Astrocyte (in vitro differentiated cells and primary cell): ENCODE results near the gene DCAF15. TPM values are rescaled to one million over a fixed set of nuclear protein-coding genes. Genes with fewer than 3 reads are reported as not detected.

Source experiments
- DNase-seq: peaks from one replicate; pipeline ENCODE4 v3.0.0-alpha.2; 2010; ENCODE audit warnings: low read depth
- FAIRE-seq: peaks from 2 replicates; lab custom pipeline; 2011; peaks lifted over from hg19 to GRCh38; lab: Jason Lieb, UNC
- H2AFZ ChIP-seq: 2 replicates; pipeline ENCODE4 v1.6.0; 2012; ENCODE audit warnings: low read depth, low read length, inconsistent platforms
- H3K27ac ChIP-seq: 2 replicates; pipeline ENCODE4 v1.5.1; 2011; ENCODE audit warnings: low read depth, low read length, inconsistent platforms
- H3K27me3 ChIP-seq: 2 replicates; pipeline ENCODE4 v1.6.0; 2011; ENCODE audit warnings: low read length, inconsistent platforms; ENCODE audit not compliant: insufficient read depth
- H3K36me3 ChIP-seq: 2 replicates; pipeline ENCODE4 v1.5.1; 2011; ENCODE audit warnings: low read length, inconsistent platforms; ENCODE audit not compliant: insufficient read depth
- H3K4me1 ChIP-seq: 2 replicates; pipeline ENCODE4 v1.5.1; 2011; ENCODE audit warnings: low read length, inconsistent platforms; ENCODE audit not compliant: insufficient read depth
- H3K4me2 ChIP-seq: 2 replicates; pipeline ENCODE4 v1.6.0; 2012; ENCODE audit warnings: low read length, inconsistent platforms
- H3K4me3 ChIP-seq: 2 replicates; pipeline ENCODE4 v1.5.1; 2011; ENCODE audit warnings: low read depth, mild to moderate bottlenecking, low read length, inconsistent platforms; ENCODE audit not compliant: insufficient read depth
- H3K79me2 ChIP-seq: 2 replicates; pipeline ENCODE4 v1.6.0; 2012; ENCODE audit warnings: mild to moderate bottlenecking, low read length, inconsistent platforms; ENCODE audit not compliant: insufficient read depth
- H3K9ac ChIP-seq: 2 replicates; pipeline ENCODE4 v1.6.0; 2012; ENCODE audit warnings: mild to moderate bottlenecking, low read length, inconsistent platforms
- H3K9me3 ChIP-seq: 2 replicates; pipeline ENCODE4 v1.5.1; 2012; ENCODE audit warnings: low read depth, mild to moderate bottlenecking, low read length, inconsistent platforms; ENCODE audit not compliant: insufficient read depth
- H4K20me1 ChIP-seq: 2 replicates; pipeline ENCODE4 v1.6.0; 2012; ENCODE audit warnings: low read length, inconsistent platforms; ENCODE audit not compliant: insufficient read depth
- H3K27ac Mint-ChIP-seq: one replicate; pipeline ENCODE4 v1.8.0; 2021; ENCODE audit warnings: mild to moderate bottlenecking, mixed read lengths; ENCODE audit not compliant: unreplicated experiment
- H3K27me3 Mint-ChIP-seq: one replicate; pipeline ENCODE4 v1.8.0; 2021; ENCODE audit warnings: low read depth, mixed read lengths; ENCODE audit not compliant: unreplicated experiment
- H3K36me3 Mint-ChIP-seq: one replicate; pipeline ENCODE4 v1.8.0; 2021; ENCODE audit warnings: low read depth, mixed read lengths; ENCODE audit not compliant: unreplicated experiment
- H3K4me1 Mint-ChIP-seq: one replicate; pipeline ENCODE4 v1.8.0; 2021; ENCODE audit warnings: low read depth, mixed read lengths; ENCODE audit not compliant: unreplicated experiment
- H3K4me3 Mint-ChIP-seq: one replicate; pipeline ENCODE4 v1.8.0; 2021; ENCODE audit warnings: mild to moderate bottlenecking, moderate library complexity, mixed read lengths; ENCODE audit not compliant: unreplicated experiment
- H3K9me3 Mint-ChIP-seq: one replicate; pipeline ENCODE4 v1.8.0; 2021; ENCODE audit warnings: mild to moderate bottlenecking, mixed read lengths; ENCODE audit not compliant: unreplicated experiment
- EZH2 ChIP-seq: IDR thresholded peaks from 2 replicates; pipeline ENCODE4 v1.6.1; 2012; ENCODE audit warnings: mild to moderate bottlenecking, low read length, inconsistent platforms; ENCODE audit not compliant: insufficient read depth
- total RNA-seq: library from RNA; stranded (reverse); gene quantifications from 2 replicates; pipeline ENCODE4 v1.2.1, GENCODE V29; 2021
- TF ChIP-seq, protein P1 (sequence below): IDR thresholded peaks from 2 replicates; pipeline ENCODE4 v1.5.1; 2011; ENCODE audit warnings: low read depth, mild to moderate bottlenecking, inconsistent platforms, low read length, moderate library complexity; ENCODE audit not compliant: insufficient read depth

Gene DCAF15
- total RNA-seq, 1 donor from 2014 or later, result 32.2 TPM

DNA sequence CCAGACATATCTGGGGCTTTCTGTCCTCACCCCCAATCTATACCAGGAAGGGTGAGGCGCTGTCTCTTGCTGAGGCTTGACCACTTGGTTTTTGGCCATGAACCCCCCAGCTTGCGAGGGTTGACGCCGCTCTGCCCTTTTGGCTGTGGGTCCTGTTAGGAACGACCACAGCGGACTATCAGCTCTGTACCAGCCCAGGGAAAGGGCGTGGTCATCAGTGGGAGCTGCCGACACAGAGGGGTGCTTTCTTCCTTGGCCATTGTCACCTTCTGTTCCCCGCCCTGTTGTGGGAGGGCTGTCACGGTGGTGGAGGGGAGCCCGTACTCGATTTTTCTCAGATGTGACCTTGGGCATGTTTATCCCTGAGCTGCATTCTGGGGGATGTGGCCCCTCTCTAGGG, 5.7 kb downstream of the DCAF15 start:
- Mint-ChIP-seq H3K36me3 (peaks cover 22% of the 10 kb centered on the region), H3K27ac (no peak overlapping the region), H3K9me3 (no peaks in the 10 kb centered on the region), H3K4me1 (peaks cover 5% of the 10 kb centered on the region), H3K27me3 (no peaks in the 10 kb centered on the region), H3K4me3 (no peak overlapping the region)
- DNase-seq (no peak), FAIRE-seq (no peak)
- H3K79me2 ChIP-seq, result peaks cover 16% of the 10 kb centered on the region
- peaks cover 24% of the 10 kb centered on the region for H4K20me1 ChIP-seq
- no peak overlapping the region for H3K4me3 ChIP-seq
- H3K36me3 ChIP-seq, result peaks cover 6% of the 10 kb centered on the region
- no peak overlapping the region for H3K4me2 ChIP-seq
- no peak overlapping the region for H3K27ac ChIP-seq
- no peaks in the 10 kb centered on the region for H3K9me3 ChIP-seq
- no peak for TF ChIP-seq EZH2
- TF ChIP-seq, protein P1, sequence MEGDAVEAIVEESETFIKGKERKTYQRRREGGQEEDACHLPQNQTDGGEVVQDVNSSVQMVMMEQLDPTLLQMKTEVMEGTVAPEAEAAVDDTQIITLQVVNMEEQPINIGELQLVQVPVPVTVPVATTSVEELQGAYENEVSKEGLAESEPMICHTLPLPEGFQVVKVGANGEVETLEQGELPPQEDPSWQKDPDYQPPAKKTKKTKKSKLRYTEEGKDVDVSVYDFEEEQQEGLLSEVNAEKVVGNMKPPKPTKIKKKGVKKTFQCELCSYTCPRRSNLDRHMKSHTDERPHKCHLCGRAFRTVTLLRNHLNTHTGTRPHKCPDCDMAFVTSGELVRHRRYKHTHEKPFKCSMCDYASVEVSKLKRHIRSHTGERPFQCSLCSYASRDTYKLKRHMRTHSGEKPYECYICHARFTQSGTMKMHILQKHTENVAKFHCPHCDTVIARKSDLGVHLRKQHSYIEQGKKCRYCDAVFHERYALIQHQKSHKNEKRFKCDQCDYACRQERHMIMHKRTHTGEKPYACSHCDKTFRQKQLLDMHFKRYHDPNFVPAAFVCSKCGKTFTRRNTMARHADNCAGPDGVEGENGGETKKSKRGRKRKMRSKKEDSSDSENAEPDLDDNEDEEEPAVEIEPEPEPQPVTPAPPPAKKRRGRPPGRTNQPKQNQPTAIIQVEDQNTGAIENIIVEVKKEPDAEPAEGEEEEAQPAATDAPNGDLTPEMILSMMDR, result no peak
- no peak overlapping the region for H2AFZ ChIP-seq
- H3K4me1 ChIP-seq, result peaks cover 11% of the 10 kb centered on the region
- H3K27me3 ChIP-seq, result no peaks in the 10 kb centered on the region
- H3K9ac ChIP-seq, result no peak overlapping the region

- no peak overlapping the region for H3K4me3 ChIP-seq
- peaks cover 5% of the 10 kb centered on the region for H3K4me1 ChIP-seq
- Mint-ChIP-seq H3K4me3 (no peak overlapping the region), H3K27me3 (no peaks in the 10 kb centered on the region), H3K27ac (no peak overlapping the region), H3K4me1 (peaks cover 3% of the 10 kb centered on the region), H3K36me3 (peaks cover 20% of the 10 kb centered on the region), H3K9me3 (no peaks in the 10 kb centered on the region)
- H2AFZ ChIP-seq, result no peak overlapping the region
- H3K9me3 ChIP-seq, result no peaks in the 10 kb centered on the region
- no peak overlapping the region for H3K4me2 ChIP-seq
- FAIRE-seq, result no peak
- DNase-seq, result no peak
- peaks cover 3% of the 10 kb centered on the region for H3K79me2 ChIP-seq
- peaks cover 11% of the 10 kb centered on the region for H4K20me1 ChIP-seq
- H3K27ac ChIP-seq, result no peak overlapping the region
- H3K36me3 ChIP-seq, result peaks cover 6% of the 10 kb centered on the region
- H3K27me3 ChIP-seq, result no peaks in the 10 kb centered on the region
- H3K9ac ChIP-seq, result no peak overlapping the region
- TF ChIP-seq, protein P1, result no peak
- TF ChIP-seq EZH2, result no peak
These were observed 7.0 kb downstream of the DCAF15 start for GRCh38 chr19:13959141-13959961.
